H1 (cell line): ENCODE data around the gene FADS2. TPM values are rescaled to one million over a fixed set of nuclear protein-coding genes. Genes with fewer than 3 reads are reported as not detected.

Experiments used
- CBX5 ChIP-seq: fragments of 300-800, 300-1000 bp; sonication (generic); IDR thresholded peaks from 2 replicates; pipeline ENCODE4 v1.7.1; 2016; ENCODE audit warnings: antibody characterized with exemption, low read length, low read depth
- CHD2 ChIP-seq: IDR thresholded peaks from 2 replicates; pipeline ENCODE4 v1.6.1; 2012; ENCODE audit warnings: low read length, improper control_type of control experiment
- EZH2 ChIP-seq: fragments of 200-600 bp; sonication (generic); IDR thresholded peaks from 2 replicates; pipeline ENCODE4 v1.7.1; 2012; ENCODE audit warnings: low read depth, mild to moderate bottlenecking, moderate library complexity, low read length, inconsistent platforms; ENCODE audit not compliant: severe bottlenecking
- GABPA ChIP-seq: IDR thresholded peaks from 2 replicates; pipeline ENCODE4 v1.6.1; 2011; ENCODE audit warnings: mild to moderate bottlenecking, low read length, moderate library complexity, borderline replicate concordance; ENCODE audit not compliant: insufficient read depth
- HDAC2 ChIP-seq, 2 experiments: fragments of 300-600 bp in 1 of 2; sonication (generic) in 1 of 2; IDR thresholded peaks; 2 replicates each; pipeline ENCODE4 v1.6.1; 2011 to 2012; ENCODE audit warnings: low read depth in 2 of 2, low read length in 2 of 2, mild to moderate bottlenecking in 2 of 2, moderate library complexity in 2 of 2, borderline replicate concordance in 1 of 2, inconsistent platforms in 1 of 2
- NANOG ChIP-seq: IDR thresholded peaks from 2 replicates; pipeline ENCODE4 v1.6.1; 2011; ENCODE audit warnings: low read length, low read depth, mild to moderate bottlenecking, inconsistent platforms; ENCODE audit not compliant: insufficient read depth, poor library complexity, severe bottlenecking
- NRF1 ChIP-seq: IDR thresholded peaks from 2 replicates; pipeline ENCODE4 v1.6.1; 2011; ENCODE audit warnings: mild to moderate bottlenecking, low read depth, low read length, improper control_type of control experiment
- RAD21 ChIP-seq, 2 experiments: IDR thresholded peaks in 1 of 2; conservative IDR thresholded peaks in 1 of 2; 2 replicates each; pipeline ENCODE4 v1.6.1; 2011; ENCODE audit warnings: low read depth in 2 of 2, low read length in 2 of 2, improper control_type of control experiment in 1 of 2, inconsistent platforms in 1 of 2, mild to moderate bottlenecking in 1 of 2, moderate library complexity in 1 of 2
- RXRA ChIP-seq: IDR thresholded peaks from 2 replicates; pipeline ENCODE4 v1.6.1; 2011; ENCODE audit warnings: low read depth, mild to moderate bottlenecking, low read length, moderate library complexity; ENCODE audit not compliant: insufficient read depth
- SIRT6 ChIP-seq: IDR thresholded peaks from one replicate; pipeline ENCODE4 v1.7.1; 2012; ENCODE audit warnings: low read length, inconsistent platforms
- SP4 ChIP-seq: IDR thresholded peaks from 2 replicates; pipeline ENCODE4 v1.6.1; 2012; ENCODE audit warnings: low read length, inconsistent platforms
- TBP ChIP-seq: IDR thresholded peaks from 2 replicates; pipeline ENCODE4 v1.6.1; 2011; ENCODE audit warnings: low read depth, low read length, improper control_type of control experiment
- TEAD4 ChIP-seq: IDR thresholded peaks from 2 replicates; pipeline ENCODE4 v1.6.1; 2012; ENCODE audit warnings: low read depth, low read length, inconsistent platforms, mixed read lengths
- ZNF274 ChIP-seq: IDR thresholded peaks from 2 replicates; pipeline ENCODE4 v1.7.0; 2012; ENCODE audit warnings: low read length, borderline replicate concordance; ENCODE audit errors: extremely low read depth
- polyA plus RNA-seq, 7 experiments: library from polyadenylated mRNA; depleted of rRNA in 3 of 7; stranded (reverse) in 5 of 7; unstranded in 2 of 7; fragments of >200 nt in 5 of 7; fragments of 200-250 nt in 2 of 7; gene quantifications; 1 replicate in 5 of 7; 2 replicates in 1 of 7; 4 replicates in 1 of 7; pipeline versions ENCODE4 v1.2.1 to v1.2.3, GENCODE V29; 2011 to 2013; ENCODE audit warnings: missing spikeins in 2 of 7, mixed read lengths in 2 of 7
- total RNA-seq: library from RNA; stranded (reverse); fragmentation: NEBNext Ultra II Directional; extraction: Animal tissue kit (Norgen Biotek cat#: 25700); gene quantifications from 2 replicates; pipeline ENCODE4 v1.2.1, GENCODE V29; 2021
- TF ChIP-seq, protein P1 (sequence below), 3 experiments: IDR thresholded peaks; 1 replicate in 2 of 3; 2 replicates in 1 of 3; pipeline versions ENCODE4 v1.5.1 to v1.6.1; 2011; ENCODE audit warnings: low read length in 3 of 3, mild to moderate bottlenecking in 3 of 3, inconsistent platforms in 2 of 3, low read depth in 1 of 3, moderate library complexity in 1 of 3; ENCODE audit not compliant: insufficient read depth in 1 of 3; ENCODE audit errors: control extremely low read depth in 1 of 3
- TF ChIP-seq, protein P2 (sequence below): IDR thresholded peaks from 2 replicates; pipeline ENCODE4 v1.6.1; 2012; ENCODE audit warnings: low read length, inconsistent platforms

Gene FADS2
- total and polyA plus RNA-seq, 2 of the 8 experiments (the other 6 are each of a cell fraction or from before 2014, with no cell fraction given), result 499 to 701 TPM

DNA sequence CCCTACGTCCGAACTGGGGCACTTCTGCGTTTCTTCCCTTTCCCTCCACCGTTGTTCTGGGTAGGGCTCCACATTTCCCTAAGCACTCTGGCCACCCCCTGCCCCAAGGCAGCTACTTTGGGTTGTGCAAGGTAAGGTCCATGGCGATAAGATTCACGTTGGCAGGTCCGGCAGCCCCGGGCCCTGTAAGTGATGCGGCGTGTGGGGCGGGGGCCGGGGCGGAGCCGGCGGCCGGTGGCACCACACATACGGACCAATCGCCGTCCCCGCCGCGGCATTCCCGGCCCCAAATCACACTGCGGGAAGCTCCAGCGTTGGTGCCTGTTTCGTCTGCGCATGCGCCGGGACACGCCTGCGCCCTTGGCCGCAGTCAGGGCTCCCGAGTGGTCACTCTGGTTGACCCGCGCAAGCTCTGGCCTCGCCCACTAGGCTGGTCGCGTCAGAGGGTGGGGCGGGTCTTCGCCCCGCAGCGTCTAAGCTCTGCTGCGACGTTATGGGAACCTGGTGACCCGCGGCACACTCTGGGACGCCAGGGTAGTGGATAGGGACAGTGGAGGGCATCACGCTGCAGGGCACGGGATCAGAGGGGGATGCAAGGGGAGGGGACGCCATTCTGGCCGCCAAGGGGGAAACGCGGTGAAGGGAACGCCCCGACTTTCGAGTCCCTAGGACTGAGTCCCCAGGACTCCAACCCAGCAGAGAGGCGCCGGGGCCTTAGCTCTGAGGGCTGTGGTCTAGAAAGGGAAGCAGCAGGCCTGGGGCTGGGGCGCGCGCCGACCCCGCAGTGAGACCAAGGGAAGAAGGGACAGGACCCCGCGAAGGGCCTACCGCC is 12.9 kb upstream of the FADS2 start (continued):
- TF ChIP-seq TBP (peak; percentile 42; the same call in 1 of the 2 replicates), EZH2 (no peak), SIRT6 (no peak), SP4 (peak; percentile 42; the same call in 1 of the 2 replicates), RAD21 (IDR thresholded peaks at IDR 0.05 in 1 of 2, conservative IDR thresholded peaks at IDR 0.05 in 1 of 2; ENCODE audit: low read depth in 2 of 2, low read length in 2 of 2) (no peak), CBX5 (no peak), GABPA (no peak), RXRA (no peak), CHD2 (0 out of 2 replicates have a peak, but pooled peaks have one; percentile 7), NANOG (no peak), NRF1 (peak; percentile 87), ZNF274 (no peak), TEAD4 (peak; percentile 52; the same call in 1 of the 2 replicates), HDAC2 (IDR thresholded peaks at IDR 0.05; ENCODE audit: borderline replicate concordance in 1 of 2, low read depth in 2 of 2, low read length in 2 of 2) (peak in 1 of 2 experiments; percentile 68; a peak in 1 of 4 replicates)
- TF ChIP-seq, protein P1, sequence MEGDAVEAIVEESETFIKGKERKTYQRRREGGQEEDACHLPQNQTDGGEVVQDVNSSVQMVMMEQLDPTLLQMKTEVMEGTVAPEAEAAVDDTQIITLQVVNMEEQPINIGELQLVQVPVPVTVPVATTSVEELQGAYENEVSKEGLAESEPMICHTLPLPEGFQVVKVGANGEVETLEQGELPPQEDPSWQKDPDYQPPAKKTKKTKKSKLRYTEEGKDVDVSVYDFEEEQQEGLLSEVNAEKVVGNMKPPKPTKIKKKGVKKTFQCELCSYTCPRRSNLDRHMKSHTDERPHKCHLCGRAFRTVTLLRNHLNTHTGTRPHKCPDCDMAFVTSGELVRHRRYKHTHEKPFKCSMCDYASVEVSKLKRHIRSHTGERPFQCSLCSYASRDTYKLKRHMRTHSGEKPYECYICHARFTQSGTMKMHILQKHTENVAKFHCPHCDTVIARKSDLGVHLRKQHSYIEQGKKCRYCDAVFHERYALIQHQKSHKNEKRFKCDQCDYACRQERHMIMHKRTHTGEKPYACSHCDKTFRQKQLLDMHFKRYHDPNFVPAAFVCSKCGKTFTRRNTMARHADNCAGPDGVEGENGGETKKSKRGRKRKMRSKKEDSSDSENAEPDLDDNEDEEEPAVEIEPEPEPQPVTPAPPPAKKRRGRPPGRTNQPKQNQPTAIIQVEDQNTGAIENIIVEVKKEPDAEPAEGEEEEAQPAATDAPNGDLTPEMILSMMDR (IDR thresholded peaks at IDR 0.05; ENCODE audit: control extremely low read depth in 1 of 3, insufficient read depth in 1 of 3, low read depth in 1 of 3, low read length in 3 of 3), result peak in 1 of 3 experiments; percentile 0; a peak in 1 of 4 replicates
- TF ChIP-seq, protein P2, sequence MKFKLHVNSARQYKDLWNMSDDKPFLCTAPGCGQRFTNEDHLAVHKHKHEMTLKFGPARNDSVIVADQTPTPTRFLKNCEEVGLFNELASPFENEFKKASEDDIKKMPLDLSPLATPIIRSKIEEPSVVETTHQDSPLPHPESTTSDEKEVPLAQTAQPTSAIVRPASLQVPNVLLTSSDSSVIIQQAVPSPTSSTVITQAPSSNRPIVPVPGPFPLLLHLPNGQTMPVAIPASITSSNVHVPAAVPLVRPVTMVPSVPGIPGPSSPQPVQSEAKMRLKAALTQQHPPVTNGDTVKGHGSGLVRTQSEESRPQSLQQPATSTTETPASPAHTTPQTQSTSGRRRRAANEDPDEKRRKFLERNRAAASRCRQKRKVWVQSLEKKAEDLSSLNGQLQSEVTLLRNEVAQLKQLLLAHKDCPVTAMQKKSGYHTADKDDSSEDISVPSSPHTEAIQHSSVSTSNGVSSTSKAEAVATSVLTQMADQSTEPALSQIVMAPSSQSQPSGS, result no peak; the same call in 1 of the 2 replicates
